GM12892 (cell line): ENCODE results near the gene SGSM1.

Experiments used
- POLR2A ChIP-seq: IDR thresholded peaks from 2 replicates; pipeline ENCODE4 v1.6.1; 2011; ENCODE audit warnings: low read depth, low read length, control low read depth
- POLR2AphosphoS5 ChIP-seq: IDR thresholded peaks from 2 replicates; pipeline ENCODE4 v1.6.1; 2011; ENCODE audit warnings: low read depth, low read length, control low read depth

DNA sequence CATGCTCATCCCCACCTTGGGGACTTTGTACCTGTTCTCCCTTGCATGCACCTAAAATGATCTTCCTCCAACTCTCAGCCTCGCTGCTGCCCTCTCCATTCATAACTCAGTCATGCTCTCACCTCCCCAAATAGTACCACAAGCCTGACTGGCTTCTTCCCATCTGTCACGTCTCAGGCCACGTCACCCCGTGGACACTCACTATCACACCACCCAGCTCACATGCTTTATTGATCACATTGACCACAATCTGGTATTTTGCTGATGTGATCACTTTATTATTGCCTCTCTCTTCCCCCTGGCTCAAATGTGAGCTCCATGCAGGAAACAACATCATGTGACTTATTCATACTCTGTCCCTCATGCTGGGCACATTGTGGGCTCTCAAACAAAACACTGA is 9.2 kb upstream of the SGSM1 start:
- no peak for TF ChIP-seq POLR2AphosphoS5
- TF ChIP-seq POLR2A, result no peak
